Hepatic stellate cell (primary cell): ENCODE results near the gene OSBPL6.
"Not testable (repeated sequence)": the region's sequence is repeated elsewhere in the genome, so short reads cannot be mapped to it uniquely, and the experiment has no call there.

Experiments
- DNase-seq: peaks from one replicate; pipeline ENCODE4 v3.0.0; 2011; ENCODE audit warnings: low spot score

OSBPL6 gene

GRCh38 chr2:178193823-178194599 is at the start of gene OSBPL6:
Gene OSBPL6 (plus strand): TSS chr2:178194512. CDS start chr2:178306185, 111,673 bp downstream.
- peak; percentile 81 for DNase-seq

- DNase-seq = no peak
Observed at GRCh38 chr2:178152033-178152432, 42.3 kb upstream of the OSBPL6 start.

- DNase-seq = no peak
Observed at GRCh38 chr2:178152542-178152941, 41.8 kb upstream of the OSBPL6 start.

GRCh38 chr2:178152977-178153376 is 41.3 kb upstream of the OSBPL6 start:
- DNase-seq = no peak

GRCh38 chr2:178153878-178154277 is 40.4 kb upstream of the OSBPL6 start:
- not testable (repeated sequence) for DNase-seq

GRCh38 chr2:178155524-178155923 is 38.8 kb upstream of the OSBPL6 start:
- DNase-seq = no peak

- DNase-seq = no peak
Observed at GRCh38 chr2:178157574-178157973, 36.7 kb upstream of the OSBPL6 start.

- no peak for DNase-seq
Observed at GRCh38 chr2:178159966-178160365, 34.3 kb upstream of the OSBPL6 start.

- DNase-seq = no peak
Observed at GRCh38 chr2:178160601-178161000, 33.7 kb upstream of the OSBPL6 start.

GRCh38 chr2:178163395-178163794 is 30.9 kb upstream of the OSBPL6 start:
- no peak for DNase-seq

GRCh38 chr2:178163911-178164310 is 30.4 kb upstream of the OSBPL6 start:
- no peak for DNase-seq

GRCh38 chr2:178173657-178174056 is 20.7 kb upstream of the OSBPL6 start:
- DNase-seq = no peak

GRCh38 chr2:178177066-178177679 is 17.1 kb upstream of the OSBPL6 start:
- no peak for DNase-seq

GRCh38 chr2:178180648-178181047 is 13.7 kb upstream of the OSBPL6 start:
- not testable (repeated sequence) for DNase-seq

- no peak for DNase-seq
Observed at GRCh38 chr2:178187861-178188260, 6.5 kb upstream of the OSBPL6 start.

GRCh38 chr2:178188466-178188865 is 5.8 kb upstream of the OSBPL6 start:
- DNase-seq = no peak

- DNase-seq = no peak
Observed at GRCh38 chr2:178191004-178191508, 3.3 kb upstream of the OSBPL6 start.

GRCh38 chr2:178191511-178191910 is 2.8 kb upstream of the OSBPL6 start:
- DNase-seq = no peak

GRCh38 chr2:178193496-178193822 is 853 bp upstream of the OSBPL6 start:
- DNase-seq = no peak

- DNase-seq = peak; percentile 51
Observed at GRCh38 chr2:178194600-178195389, 483 bp downstream of the OSBPL6 start.

- DNase-seq = no peak
Observed at GRCh38 chr2:178195390-178196166, 1.3 kb downstream of the OSBPL6 start.

- DNase-seq = no peak
Observed at GRCh38 chr2:178197791-178198190, 3.5 kb downstream of the OSBPL6 start.
